GM19043 (cell line): Measurements from ENCODE around the gene CDNF.
"Not testable (repeated sequence)": the region's sequence is repeated elsewhere in the genome, so short reads cannot be mapped to it uniquely, and the experiment has no call there.

Experiments
- ATAC-seq: cut with Tn5 transposase; IDR thresholded peaks from one replicate; pipeline ENCODE4 v1.9.1; 2021; ENCODE audit warnings: low read depth; ENCODE audit not compliant: unreplicated experiment

CDNF gene

DNA sequence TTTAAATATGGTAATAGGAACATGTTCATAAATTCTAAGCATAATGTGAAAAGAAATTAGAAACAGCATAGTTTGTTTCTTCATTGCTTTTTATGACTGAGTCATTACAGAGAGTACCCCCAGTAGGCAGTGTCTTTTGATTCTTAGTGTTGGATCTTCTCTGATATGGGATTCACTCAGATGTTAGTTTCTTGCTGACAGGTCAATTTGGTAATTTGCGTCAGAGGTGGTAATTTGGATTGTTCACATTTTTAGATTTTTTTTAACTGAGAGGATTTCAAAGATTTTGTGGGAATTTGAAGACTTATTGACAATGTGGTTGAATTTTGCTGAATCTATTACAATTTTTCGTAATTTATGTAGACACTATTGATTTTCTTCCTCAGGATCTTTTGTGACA, 2.3 kb upstream of the CDNF start:
- ATAC-seq, result no peak

DNA sequence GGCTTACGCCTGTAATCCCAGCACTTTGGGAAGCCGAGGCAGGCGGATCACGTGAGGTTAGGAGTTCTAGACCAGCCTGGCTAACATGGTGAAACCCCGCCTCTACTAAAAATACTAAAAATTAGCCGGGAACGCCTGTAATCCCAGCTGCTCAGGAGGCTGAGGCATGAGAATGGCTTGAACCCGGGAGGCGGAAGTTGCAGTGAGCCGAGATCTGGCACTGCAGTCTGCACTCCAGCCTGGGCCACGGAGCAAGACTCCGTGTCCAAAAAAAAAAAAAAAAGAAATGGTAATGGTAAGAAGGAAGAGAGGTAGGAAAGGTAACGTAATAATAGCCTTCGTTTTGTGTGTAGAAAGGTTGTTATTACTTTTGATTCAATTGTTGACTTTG, 1.5 kb upstream of the CDNF start:
- no peak for ATAC-seq

DNA sequence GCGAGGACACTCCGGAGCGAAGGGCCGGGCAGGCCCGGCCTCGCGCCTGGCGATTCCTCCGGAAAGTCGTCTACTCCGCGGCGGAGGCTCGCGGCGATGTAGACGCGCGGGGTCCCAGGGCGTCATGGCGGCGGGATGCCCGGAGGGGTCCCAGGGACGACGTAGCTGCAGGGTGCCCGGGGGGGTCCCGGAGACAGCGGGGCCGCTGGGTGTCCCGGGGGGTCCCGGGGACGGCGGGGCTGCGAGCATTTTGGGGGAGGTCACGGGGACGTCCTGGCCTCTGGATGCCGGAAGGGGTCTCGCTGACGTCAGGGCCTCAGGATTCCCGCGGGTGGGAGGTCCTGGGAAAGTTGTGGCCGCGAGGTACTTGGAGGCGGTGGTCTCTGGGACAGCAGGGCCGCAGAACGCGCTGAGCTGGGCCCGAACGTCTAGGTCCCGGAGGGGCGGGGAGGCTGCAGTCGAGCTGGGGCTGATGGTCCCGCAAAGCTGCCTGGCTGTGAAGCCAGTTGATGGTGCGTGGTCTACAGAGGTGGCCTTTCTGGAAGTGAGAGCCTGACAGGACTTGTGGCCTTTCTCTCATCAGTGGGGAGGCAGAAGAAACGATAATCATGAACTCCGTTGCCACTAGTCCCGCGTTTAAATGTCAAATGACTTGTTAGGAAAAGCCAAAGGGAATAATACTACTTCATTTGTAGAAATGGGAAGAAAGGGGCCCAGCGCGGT, 906 bp upstream of the CDNF start:
- ATAC-seq, result no peak

DNA sequence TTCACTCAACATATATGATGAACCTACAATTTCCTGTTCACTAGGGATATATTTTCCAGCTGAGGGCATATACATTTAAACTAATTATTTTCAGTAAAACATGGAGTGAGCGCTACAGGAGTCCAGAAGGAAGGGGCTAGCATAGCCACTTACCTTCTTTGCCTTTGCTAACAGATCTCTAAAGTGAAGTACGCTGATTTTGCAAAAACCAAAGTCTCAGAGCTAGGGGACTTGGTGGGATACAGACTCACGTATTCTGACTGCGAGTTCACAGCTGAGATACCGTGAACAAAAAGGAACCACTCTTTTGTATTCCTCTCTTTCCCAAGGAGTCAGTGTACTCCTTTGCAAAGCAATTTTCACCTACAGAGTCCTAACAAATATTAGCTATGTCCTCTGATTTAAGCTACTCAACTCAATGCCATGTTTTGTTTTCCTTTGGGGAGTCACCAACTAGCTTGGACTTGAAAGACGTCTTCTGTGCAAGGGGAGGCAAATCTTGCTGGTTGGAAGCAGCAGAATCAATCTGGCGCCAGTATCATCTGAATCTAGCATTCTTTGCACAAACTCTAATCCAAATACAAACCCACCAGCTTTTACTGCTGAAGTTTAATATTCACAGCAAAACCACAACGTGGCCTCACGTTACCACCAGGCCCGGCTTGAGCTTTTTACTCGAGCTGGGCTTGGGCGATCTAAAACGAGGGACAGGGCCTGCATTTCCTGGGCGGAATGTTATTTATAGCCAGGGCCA, 657 bp downstream of the CDNF start:
- ATAC-seq, result no peak

DNA sequence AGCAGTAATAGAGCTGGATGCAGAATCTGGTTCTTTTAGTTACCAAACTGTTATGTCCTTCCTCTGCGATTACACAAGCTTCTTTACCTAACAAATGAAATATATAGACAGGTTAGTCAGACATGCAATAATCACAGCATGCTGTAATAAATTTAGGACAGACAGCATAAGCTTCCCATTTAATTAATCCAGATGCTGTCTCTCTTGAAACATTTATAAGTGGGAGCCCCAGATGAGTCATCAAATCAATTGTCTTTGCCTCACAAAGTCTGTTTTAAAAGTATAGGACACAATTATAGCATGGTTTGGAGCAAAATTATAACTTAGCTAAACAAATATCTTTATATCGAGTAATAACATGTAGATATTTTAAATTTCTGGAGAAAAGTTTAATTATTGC, 1.6 kb downstream of the CDNF start:
- no peak for ATAC-seq

DNA sequence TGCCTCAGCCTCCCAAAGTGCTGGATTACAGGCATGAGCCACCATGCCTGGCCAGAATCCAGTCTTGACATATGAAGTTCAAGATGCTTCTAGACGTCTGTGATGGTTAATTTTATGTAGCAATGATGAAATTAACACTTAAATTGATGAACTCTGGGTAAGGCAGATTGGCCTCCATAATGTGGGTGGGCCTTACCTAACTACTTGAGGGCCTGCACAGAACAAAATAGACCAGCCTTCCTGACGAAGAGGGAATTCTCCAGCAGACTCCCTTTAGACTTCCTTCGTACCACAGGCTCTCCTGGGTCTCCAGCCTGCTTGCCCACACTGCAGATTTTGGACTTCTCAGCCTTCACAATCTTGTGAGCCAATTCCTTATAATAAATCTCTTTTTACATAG, 4.7 kb downstream of the CDNF start:
- ATAC-seq, result no peak

DNA sequence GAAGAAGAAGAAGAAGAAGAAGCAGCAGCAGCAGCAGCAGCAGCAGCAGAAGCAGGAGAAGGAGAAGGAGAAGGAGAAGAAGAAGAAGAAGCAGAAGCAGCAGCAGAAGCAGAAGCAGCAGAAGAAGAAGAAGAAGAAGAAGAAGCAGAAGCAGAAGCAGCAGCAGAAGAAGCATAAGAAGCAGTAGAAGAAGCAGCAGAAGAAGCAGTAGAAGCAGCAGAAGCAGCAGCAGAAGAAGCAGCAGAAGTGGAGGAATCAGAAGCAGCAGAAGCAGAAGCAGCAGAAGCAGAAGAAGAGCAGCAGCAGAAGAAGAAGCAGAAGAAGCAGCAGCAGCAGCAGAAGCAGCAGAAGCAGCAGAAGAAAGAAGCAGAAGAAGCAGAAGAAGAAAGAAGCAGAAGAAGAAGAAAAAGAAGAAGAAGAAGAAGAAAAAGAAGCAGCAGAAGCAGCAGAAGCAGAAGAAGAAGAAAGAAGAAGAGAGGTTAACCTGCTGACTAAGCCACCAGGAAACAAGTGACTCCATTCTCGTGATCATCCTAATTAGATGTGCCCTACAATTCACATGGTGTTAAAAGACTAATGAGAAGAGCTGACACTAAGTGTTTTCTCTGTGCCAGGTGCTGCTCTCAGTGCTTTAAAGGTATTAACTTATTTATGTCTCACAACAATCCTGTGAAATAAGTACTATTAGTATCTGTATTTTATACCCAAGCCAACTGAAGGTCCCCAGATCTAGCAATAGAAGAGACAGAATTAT, 11.6 kb downstream of the CDNF start:
- ATAC-seq, result no peak

DNA sequence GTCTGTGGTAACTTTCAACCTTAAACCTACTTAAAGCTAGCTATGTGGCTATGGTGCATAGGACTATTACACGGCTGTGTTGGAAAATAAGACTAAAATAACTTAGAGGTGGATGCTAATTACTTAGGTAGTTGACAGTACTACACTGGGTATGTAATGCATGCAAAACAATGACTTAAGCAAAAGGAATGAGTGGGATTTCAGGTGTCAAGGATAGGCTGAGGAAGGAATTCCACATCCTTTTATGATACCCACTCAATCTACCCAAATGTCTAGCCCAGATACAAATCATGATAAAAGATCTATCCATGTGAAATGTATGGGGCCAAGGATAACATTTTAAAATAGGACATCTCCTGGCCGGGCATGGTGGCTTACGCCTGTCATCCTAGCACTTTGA, 13.9 kb downstream of the CDNF start:
- ATAC-seq, result no peak

DNA sequence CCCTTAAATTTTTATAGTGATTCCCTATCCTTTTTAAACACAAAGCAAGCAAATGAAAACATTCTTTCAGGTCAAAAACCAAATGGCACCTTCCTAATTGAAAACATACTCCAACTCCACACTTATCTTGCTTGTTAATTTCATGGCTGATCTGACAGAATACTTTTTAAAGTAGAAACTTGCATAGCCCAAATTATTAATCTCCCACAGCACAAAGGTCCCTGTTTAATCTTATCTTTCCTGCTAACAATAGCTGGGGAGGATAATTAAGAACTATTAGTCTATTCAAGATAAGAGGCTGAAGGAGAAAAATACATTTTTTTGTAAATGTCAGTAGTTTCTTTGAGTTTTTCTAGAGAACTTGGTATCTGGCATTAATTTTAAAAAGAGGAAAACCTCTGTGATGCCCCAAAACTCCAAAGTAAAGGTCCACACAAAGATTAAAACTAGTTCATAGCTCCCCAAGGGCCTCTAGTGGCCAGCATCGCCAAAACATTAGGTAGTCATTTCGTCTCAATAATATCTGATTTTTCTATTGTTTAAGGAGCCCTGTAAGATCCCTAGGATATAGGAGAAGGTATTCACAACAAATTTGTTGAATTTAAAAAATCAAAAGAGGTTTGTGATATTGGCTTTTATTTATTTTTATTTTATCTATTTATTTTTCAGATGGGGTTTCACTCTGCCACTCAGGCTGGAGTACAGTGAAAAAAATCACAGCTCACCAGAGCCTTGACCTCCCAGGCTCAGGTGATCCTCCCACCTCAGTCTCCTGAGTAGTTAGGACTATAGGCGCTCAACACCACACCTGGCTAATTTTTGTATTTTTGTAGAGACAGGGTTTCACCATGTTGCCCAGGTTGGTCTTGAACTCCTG, 14.7 kb downstream of the CDNF start:
- ATAC-seq, result no peak

DNA sequence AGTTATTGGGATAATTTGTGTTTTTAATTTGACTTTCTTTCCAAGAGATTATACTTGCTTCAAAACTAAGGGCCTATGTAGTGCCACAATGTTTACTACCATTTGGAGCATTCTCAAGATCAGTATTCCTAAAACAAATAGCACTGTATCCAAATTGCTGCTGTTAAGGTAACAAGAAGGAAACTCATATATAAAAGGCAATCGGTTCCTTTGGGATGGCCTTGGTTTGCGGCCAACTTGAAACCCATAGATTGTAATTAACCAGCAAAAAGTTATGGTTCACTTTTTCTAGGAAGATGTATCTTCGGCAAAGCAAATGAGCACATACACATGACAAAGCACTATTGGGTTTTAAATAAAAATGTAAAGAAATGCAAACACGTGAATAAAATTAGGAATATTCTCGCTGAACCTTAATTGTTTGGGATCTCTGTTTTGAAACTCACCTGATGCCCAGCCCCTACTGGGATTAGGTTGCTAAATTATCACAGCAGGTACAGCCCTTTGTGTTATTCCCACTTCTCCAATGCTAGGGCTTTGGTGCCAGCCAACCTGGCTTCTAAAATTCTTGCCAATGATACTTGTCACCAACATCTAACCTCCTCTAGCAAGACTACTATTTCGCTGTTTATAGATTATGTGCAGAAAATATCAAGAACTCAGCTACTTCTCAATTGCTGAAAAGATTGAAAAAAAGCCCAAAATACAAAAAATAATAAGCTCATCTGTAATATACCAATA, 16.0 kb downstream of the CDNF start:
- no peak for ATAC-seq

DNA sequence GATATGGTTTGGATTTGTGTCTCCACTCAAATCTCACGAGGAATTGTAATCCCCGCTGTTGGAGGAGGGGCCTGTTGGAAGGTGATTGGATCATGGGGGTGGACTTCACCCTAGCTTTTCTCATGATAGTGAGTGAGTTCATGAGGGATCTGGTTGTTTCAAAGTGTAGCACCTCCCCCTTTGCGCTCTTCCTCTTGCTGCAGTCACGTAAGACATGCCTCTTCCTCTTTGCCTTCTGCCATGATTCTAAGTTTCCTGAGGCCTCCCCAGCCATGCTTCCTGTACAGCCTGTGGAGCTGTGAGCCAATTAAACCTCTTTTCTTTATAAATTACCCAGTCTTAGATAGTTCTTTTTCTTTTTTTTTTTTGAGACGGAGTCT, 17.1 kb downstream of the CDNF start:
- ATAC-seq, result no peak

DNA sequence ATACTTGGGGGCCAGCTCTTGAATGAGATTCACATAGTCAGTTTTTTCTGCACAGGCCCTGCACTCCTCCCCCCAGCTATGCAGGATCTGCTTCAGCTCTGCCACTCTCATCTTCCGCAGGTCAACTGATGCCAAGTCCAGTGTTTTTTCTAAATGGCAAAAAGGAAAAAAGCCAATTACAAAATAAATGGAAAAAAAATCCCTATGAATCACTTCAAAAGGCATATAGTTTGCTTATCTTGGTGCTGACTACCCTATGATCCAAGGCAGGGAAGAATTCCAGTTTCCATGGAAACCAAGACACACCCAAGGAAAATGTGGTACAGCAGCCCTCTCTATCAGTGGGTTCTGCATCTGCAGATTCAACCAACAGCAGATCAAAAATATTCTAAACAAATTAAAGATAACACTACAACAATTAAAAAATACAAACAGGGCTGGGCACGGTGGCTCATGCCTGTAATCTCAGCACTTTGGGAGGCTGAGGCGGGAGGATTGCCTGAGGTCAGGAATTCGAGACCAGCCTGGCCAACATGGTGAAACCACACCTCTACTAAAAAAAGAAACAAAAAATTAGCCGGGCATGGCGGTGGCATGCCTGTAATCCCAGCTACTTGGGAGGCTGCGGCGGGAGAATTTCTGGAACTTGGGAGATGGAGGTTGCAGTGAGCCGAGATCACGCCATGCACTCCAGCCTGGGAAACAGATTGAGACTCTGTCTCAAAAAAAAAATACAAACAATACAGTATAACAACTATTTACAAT, 17.6 kb downstream of the CDNF start:
- no peak for ATAC-seq

DNA sequence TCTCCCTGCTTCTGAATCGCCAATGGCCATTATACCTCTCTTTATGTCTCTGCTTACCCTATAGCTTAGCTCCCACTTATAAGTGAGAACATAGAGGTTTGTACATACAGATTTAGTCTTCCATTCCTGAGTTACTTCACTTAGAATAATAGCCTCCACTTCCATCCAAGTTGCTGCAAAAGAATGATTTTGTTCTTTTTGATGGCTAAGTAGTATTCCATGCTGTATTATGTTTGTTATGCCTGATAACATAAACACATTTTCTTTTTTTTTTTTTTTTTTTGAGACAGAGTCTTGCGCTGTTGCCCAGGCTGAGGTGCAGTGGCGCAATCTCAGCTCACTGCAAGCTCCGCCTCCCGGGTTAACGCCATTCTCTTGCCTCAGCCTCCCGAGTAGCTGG, 21.1 kb downstream of the CDNF start:
- not testable (repeated sequence) for ATAC-seq

DNA sequence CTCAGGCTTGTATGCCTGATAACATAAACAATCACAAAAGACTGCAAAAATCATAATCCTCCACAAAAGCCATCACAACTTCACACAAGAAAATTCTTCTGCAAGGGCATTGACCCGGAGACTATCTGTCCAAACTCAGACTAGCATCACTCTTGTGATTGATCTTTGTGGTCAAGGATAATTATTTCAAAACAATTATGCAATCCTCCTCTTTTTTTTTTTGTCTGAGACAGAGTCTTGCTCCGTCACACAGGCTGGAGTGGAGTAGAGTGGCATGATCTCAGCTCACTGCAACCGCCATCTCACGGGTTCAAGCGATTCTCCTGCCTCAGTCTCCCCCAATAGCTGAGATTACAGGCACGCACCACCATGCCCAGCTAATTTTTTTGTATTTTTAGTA, 22.2 kb downstream of the CDNF start:
- no peak for ATAC-seq

DNA sequence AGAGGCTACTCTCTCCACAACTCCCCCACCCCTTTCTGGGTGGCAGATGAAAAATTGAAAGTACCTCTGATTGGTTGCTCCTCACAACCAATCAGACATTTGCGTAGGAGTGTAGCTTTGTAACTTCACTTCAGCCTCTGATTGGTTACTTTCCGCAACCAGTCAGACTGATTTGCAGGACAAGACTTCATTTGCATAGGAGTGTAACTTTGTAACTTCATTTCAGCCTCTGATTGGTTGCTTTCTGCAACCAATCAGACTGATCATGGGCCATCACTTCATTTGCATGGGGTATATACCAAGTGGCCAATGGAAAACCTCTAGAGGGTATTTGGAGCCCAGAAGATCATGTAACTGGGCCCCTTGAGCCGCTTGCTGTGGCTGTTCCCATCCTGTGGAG, 25.6 kb downstream of the CDNF start:
- ATAC-seq, result no peak

DNA sequence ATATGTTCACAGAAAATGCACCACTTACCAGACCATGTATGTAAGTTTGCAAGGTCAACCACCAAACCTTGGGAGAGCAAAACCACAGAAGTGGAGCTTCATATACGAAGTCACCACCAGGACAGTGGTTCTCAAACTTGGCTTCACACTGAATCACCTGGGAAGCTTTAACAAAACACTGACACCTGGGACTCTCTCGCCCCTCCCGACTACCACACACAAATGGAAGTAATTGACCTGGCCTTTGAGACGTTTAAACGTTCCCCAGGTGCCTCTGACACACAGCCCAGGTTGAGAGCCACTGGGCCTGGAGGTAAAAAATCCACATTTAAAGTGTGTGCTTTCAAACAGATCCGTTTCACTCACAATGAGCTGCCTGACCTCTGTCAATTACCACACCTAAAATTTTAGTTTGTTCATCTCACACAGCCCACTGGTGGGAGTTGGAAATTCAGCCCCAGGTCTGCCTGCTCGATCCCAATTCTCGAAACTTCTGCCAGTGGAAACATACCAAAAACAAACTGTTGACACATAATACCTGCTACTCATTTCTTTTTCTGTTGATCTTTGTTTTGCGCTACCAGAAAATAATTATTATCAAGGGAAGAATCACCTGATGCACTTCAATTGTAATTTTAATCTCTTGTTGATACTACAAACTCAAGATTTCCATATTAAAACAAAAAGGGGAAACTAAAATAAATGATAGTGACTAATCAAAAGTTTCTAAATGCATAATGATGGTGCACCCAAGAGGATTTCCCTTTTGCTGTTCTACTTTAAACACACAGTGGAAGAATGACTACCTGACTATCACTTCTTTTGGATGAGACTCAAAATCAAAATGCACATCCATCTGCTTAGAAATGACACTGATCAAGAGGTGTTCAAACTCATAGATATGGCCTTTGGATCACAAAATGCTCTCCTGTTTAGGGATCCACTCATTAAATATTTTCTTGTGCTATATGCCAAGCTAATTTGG, 26.6 kb downstream of the CDNF start:
- no peak for ATAC-seq

DNA sequence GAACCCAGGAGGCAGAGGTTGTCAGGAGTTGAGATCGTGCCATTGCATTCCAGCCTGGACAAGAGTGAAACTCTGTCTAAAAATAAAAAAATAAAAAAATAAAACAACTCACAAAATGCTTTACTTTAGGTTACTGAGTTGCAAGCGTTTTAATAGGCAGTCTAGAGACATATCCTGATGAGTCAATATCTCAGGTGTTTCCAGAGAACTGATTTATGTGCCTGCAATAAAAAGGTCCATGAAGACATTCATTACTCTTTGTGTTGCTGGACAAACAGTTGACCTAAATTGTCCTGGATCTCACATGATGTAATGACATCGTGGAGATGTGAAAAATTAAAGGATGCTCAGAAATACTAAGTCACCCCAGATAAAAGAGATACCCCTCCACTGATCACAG, 31.5 kb downstream of the CDNF start:
- ATAC-seq, result no peak

DNA sequence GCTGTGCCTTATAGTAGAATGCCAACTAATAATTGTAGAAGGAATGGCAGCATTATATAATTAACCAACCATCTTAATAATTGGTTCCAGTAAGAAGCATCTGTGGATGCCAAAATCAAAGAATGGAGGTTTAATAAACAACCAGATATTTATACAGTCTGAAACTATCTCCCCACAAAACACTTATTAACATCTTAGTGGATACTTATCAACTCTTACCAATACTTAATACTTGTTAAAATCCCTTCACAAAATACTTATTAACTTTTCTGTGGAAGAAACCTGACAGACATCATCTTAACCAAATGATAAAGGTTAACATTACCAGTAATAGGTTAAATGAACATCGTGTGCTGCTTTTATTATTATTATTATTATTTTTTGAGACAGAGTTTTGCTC, 34.0 kb downstream of the CDNF start:
- no peak for ATAC-seq
